Osteoblast (primary cell): ENCODE measurements around the gene MCC. TPM values are rescaled to one million over a fixed set of nuclear protein-coding genes. Genes with fewer than 3 reads are reported as not detected.

ENCODE experiments used
- DNase-seq: peaks from one replicate; pipeline ENCODE4 v3.0.0; 2011; ENCODE audit warnings: low spot score, mixed read lengths; ENCODE audit not compliant: insufficient read length; ENCODE audit errors: missing footprints
- H2AFZ ChIP-seq: 2 replicates; pipeline ENCODE4 v1.6.0; 2011; ENCODE audit warnings: mild to moderate bottlenecking, low read length
- H3K27ac ChIP-seq: 2 replicates; pipeline ENCODE4 v1.5.1; 2011; ENCODE audit warnings: mild to moderate bottlenecking, low read depth, low read length, moderate library complexity
- H3K27me3 ChIP-seq: 2 replicates; pipeline ENCODE4 v1.6.0; 2012; ENCODE audit warnings: mild to moderate bottlenecking, control low read depth, inconsistent platforms, low read length, moderate library complexity; ENCODE audit not compliant: insufficient read depth
- H3K36me3 ChIP-seq: 2 replicates; pipeline ENCODE4 v1.5.1; 2011; ENCODE audit warnings: mild to moderate bottlenecking, low read length, control low read depth, moderate library complexity; ENCODE audit not compliant: insufficient read depth
- H3K4me1 ChIP-seq: 2 replicates; pipeline ENCODE4 v1.5.1; 2011; ENCODE audit warnings: mild to moderate bottlenecking, low read length, control low read depth, moderate library complexity; ENCODE audit not compliant: insufficient read depth
- H3K4me2 ChIP-seq: 2 replicates; pipeline ENCODE4 v1.6.0; 2011; ENCODE audit warnings: mild to moderate bottlenecking, low read length; ENCODE audit not compliant: insufficient read depth
- H3K4me3 ChIP-seq: fragments of 200-600 bp; sonication (generic); 3 replicates; pipeline ENCODE4 v1.5.1; 2012; ENCODE audit warnings: mild to moderate bottlenecking, low read length, inconsistent platforms; ENCODE audit not compliant: insufficient read depth
- H3K79me2 ChIP-seq: 2 replicates; pipeline ENCODE4 v1.6.0; 2012; ENCODE audit warnings: mild to moderate bottlenecking, low read length, control low read depth, inconsistent platforms; ENCODE audit not compliant: insufficient read depth
- H3K9me3 ChIP-seq: 2 replicates; pipeline ENCODE4 v1.5.1; 2011; ENCODE audit warnings: low read depth, low read length, control low read depth
- H4K20me1 ChIP-seq: 2 replicates; pipeline ENCODE4 v1.6.0; 2012; ENCODE audit warnings: mild to moderate bottlenecking, low read length, control low read depth; ENCODE audit not compliant: insufficient read depth
- CTCF ChIP-seq: IDR thresholded peaks from 2 replicates; pipeline ENCODE4 v1.5.1; 2011; ENCODE audit warnings: mild to moderate bottlenecking, low read depth, low read length, moderate library complexity; ENCODE audit errors: extremely low read depth
- total RNA-seq: library from RNA; depleted of rRNA; stranded (reverse); fragments of >200 nt; gene quantifications from 2 replicates; pipeline ENCODE4 v1.2.3, GENCODE V29; 2012

The MCC gene
- total RNA-seq, 1 donor: 45.6 TPM

GRCh38 chr5:113065626-113066025, 422.6 kb downstream of the MCC start:
- H3K79me2 ChIP-seq: no peaks in the 10 kb centered on the region
- peaks cover 24% of the 10 kb centered on the region for H3K4me1 ChIP-seq
- no peaks in the 10 kb centered on the region for H4K20me1 ChIP-seq
- H3K4me2 ChIP-seq: no peak overlapping the region
- no peak for TF ChIP-seq CTCF
- H3K36me3 ChIP-seq: no peaks in the 10 kb centered on the region
- H3K27me3 ChIP-seq: no peaks in the 10 kb centered on the region
- H3K27ac ChIP-seq: no peak overlapping the region
- DNase-seq: peak; percentile 69
- no peak overlapping the region for H2AFZ ChIP-seq
- no peaks in the 10 kb centered on the region for H3K9me3 ChIP-seq
- no peak overlapping the region for H3K4me3 ChIP-seq

GRCh38 chr5:113064806-113065205, 423.4 kb downstream of the MCC start:
- H3K9me3 ChIP-seq: no peaks in the 10 kb centered on the region
- no peak overlapping the region for H3K4me3 ChIP-seq
- DNase-seq: no peak
- H4K20me1 ChIP-seq: no peaks in the 10 kb centered on the region
- H2AFZ ChIP-seq: no peak overlapping the region
- no peaks in the 10 kb centered on the region for H3K36me3 ChIP-seq
- H3K4me2 ChIP-seq: no peak overlapping the region
- no peaks in the 10 kb centered on the region for H3K27me3 ChIP-seq
- H3K4me1 ChIP-seq: peaks cover 29% of the 10 kb centered on the region
- H3K27ac ChIP-seq: no peak overlapping the region
- TF ChIP-seq CTCF: no peak
- no peaks in the 10 kb centered on the region for H3K79me2 ChIP-seq

- no peak overlapping the region for H3K27ac ChIP-seq
- H3K4me1 ChIP-seq: peaks cover 38% of the 10 kb centered on the region
- H3K4me3 ChIP-seq: no peak overlapping the region
- H4K20me1 ChIP-seq: no peaks in the 10 kb centered on the region
- no peaks in the 10 kb centered on the region for H3K9me3 ChIP-seq
- H2AFZ ChIP-seq: no peak overlapping the region
- no peaks in the 10 kb centered on the region for H3K79me2 ChIP-seq
- no peak overlapping the region for H3K4me2 ChIP-seq
- H3K36me3 ChIP-seq: no peaks in the 10 kb centered on the region
- DNase-seq: no peak
- no peaks in the 10 kb centered on the region for H3K27me3 ChIP-seq
- TF ChIP-seq CTCF: no peak
These were observed 424.3 kb downstream of the MCC start for GRCh38 chr5:113063927-113064326.

GRCh38 chr5:113062869-113063508, 425.3 kb downstream of the MCC start:
- Histone ChIP-seq H3K9me3 (no peaks in the 10 kb centered on the region), H3K4me3 (no peak overlapping the region), H3K36me3 (no peaks in the 10 kb centered on the region), H3K4me2 (peak overlapping the region; percentile 81), H3K79me2 (no peaks in the 10 kb centered on the region), H3K4me1 (peaks cover 39% of the 10 kb centered on the region), H3K27ac (peak overlapping the region; percentile 81), H4K20me1 (no peaks in the 10 kb centered on the region), H3K27me3 (no peaks in the 10 kb centered on the region), H2AFZ (no peak overlapping the region)
- DNase-seq: peak; percentile 76
- no peak for TF ChIP-seq CTCF
